Ammon's horn (tissue), 1 donor: ENCODE measurements around the gene TAF5L.
"Not testable (repeated sequence)": the region's sequence is repeated elsewhere in the genome, so short reads cannot be mapped to it uniquely, and the experiment has no call there.

Experiments
- DNase-seq: peaks from one replicate; pipeline ENCODE4 v3.0.0-alpha.2; 2016; ENCODE audit warnings: low spot score

The TAF5L gene

GRCh38 chr1:229642376-229642775 lies 16.5 kb upstream of the TAF5L start:
- no peak for DNase-seq

DNA sequence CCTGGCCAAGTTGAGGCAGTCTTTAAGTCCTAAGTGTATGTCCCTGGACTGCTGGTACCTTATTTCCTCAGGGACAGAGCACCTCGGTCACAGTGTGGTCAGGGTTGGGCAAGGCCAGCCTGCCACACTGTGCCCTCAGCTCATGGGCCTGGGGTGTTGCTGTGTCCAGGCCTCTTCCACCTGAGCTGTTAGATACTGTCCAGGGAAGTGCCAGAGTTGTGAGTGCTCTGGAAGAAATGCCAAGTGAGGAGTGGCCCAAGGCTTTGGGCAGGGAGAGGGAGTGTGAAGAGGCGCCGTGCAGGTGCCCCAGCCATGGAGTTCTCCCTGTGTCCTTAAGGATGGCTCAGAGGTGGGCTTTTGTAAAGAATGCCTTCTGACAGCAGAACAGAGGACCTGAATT lies 15.4 kb upstream of the TAF5L start:
- no peak for DNase-seq

DNA sequence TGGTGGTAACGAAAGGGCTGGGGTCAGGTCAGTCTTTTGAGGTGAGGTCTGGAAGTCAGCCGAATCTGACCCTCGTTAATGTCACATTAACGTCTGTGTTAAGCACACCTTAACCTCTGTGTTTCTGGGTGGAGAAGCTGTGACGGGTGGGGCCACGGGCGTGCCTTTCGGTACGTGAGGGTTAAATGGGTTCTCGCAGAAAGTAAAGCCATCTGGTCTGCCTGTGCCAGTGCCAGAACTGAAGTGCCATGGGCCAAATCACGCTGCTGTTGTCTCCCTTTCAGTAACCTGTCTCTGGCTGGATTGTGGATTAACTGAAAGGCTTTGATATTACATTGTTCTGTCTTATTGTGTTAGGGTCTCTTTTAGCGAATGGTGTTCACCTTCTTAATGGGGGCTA lies 14.5 kb upstream of the TAF5L start:
- DNase-seq = no peak

GRCh38 chr1:229637746-229638145 lies 11.8 kb upstream of the TAF5L start:
- DNase-seq = no peak

DNA sequence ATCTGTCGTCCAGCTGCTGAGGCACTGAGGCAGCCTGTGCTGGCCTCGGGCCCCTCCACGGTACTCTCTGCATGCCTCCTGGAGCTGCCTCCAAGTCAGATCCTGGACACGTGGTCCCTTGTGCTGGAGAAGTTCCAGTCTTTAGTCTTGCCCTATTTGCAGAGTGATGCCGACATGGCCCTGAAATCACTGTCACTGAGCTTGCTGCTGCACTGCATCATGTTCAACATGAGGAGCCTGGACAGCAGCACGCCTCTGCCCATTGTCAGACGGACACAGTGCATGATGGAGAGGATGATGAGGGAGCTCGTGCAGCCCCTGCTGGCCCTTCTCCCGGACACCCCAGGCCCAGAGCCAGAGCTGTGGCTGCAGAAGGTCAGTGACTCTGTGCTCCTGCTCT lies 10.1 kb upstream of the TAF5L start:
- no peak for DNase-seq

GRCh38 chr1:229631966-229632365 lies 6.0 kb upstream of the TAF5L start:
- DNase-seq = no peak

DNA sequence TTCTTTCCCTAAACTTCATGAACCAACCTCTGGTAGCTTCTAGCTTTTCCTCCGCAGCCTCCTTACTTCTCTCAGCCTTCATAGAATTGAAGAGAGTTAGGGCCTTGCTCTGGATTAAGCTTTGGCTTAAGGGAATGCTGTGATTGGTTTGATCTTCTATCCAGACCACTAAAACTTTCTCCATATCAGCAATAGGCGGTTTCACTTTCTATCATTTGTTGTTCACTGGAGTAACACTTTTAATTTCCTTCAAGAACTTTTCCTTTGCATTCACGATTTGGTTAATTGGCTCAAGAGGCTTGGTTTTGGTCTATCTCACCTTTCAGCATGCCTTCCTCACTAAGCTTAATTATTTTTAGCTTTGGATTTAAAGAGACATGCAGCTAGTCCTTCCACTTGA lies 5.2 kb upstream of the TAF5L start:
- no peak for DNase-seq

- DNase-seq = no peak
Measured at GRCh38 chr1:229629261-229629660, 3.3 kb upstream of the TAF5L start.

DNA sequence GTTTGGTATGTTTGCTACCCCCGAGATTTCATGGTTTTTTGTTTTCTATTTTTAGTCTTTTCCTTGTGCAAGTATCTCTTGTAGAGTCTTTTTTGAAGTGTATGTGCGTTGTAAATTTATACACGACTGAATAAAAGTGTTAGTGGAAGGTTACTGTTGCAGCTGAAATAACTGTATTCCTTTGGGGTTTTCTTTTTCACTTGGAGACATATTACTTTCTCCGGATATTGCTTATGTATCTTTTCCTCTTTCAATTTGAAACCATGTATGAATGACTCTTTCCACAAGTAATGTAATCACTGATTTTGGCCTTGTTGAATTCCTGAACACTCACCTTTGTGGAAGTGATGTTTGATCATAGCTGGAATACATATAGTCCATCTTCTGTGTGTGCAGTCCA lies 1.1 kb upstream of the TAF5L start:
- DNase-seq = no peak

- DNase-seq = peak; percentile 50
Measured at GRCh38 chr1:229625071-229625914, 629 bp downstream of the TAF5L start.

- DNase-seq = no peak
Measured at GRCh38 chr1:229624521-229625070, 1.3 kb downstream of the TAF5L start.

GRCh38 chr1:229623838-229624237 lies 2.1 kb downstream of the TAF5L start:
- DNase-seq = no peak

DNA sequence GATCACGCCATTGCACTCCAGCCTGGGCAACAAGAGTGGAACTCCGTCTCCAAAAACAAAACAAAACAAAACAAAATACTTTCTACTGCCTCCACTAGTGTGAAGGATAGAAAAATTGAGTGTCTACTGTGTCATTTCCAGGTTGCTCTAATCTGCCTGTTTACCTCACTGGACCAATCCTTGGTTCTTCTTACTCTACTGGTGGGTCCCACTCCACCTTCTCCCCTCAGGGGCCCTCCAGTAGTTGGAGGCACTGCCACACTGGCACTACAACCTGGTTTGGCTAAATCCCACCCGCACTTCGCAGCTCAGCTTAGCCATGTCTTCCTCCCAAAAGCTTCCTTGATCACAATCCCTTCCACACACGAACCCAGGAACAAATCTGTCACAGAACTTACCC lies 2.7 kb downstream of the TAF5L start:
- DNase-seq = no peak

- not testable (repeated sequence) for DNase-seq
Measured at GRCh38 chr1:229622641-229623120, 3.2 kb downstream of the TAF5L start.

- no peak for DNase-seq
Measured at GRCh38 chr1:229621663-229622062, 4.3 kb downstream of the TAF5L start.

GRCh38 chr1:229620876-229621275 lies 5.0 kb downstream of the TAF5L start:
- DNase-seq = no peak

DNA sequence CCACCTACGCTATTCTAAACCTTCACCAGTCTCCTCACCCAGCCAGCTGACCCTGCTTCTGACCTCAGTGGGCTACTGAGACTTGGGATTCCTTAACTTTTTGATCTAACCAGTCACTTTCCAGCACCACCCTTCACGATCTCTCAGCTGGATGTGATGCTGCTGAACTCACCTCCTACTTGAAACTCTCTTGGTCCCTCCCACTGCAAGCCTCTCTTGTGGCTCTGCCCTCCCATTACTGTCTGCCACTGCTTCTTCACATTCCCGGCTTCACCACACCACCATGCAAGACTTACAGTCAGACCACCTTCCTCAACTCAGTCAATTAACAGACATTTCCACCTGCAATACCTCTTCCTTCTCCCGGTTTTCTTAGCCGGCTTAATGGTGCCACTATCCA lies 6.3 kb downstream of the TAF5L start:
- DNase-seq = no peak

DNA sequence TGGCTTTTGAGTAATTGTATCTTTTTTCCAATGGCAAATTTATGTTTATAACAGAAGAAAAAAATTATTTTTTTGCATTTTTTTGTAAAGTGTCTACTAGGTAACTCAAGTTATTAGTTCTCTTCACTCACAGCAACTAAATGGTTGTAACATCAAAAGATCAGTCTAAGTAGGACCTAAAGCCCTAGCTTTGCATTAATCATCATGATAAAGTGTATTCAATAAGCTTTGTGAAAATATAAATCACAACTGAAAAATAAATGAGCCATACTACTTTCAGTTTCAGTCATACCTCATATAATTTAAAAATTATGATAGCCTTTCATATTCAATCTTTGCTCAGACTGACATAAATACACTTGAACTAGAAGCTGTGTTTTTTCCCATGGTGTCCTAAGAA lies 6.9 kb downstream of the TAF5L start:
- no peak for DNase-seq

GRCh38 chr1:229617351-229618100 lies 8.4 kb downstream of the TAF5L start:
- no peak for DNase-seq

- DNase-seq = peak; percentile 18
Measured at GRCh38 chr1:229614701-229615100, 11.2 kb downstream of the TAF5L start.

GRCh38 chr1:229613938-229614337 lies 12.0 kb downstream of the TAF5L start:
- DNase-seq = no peak

DNA sequence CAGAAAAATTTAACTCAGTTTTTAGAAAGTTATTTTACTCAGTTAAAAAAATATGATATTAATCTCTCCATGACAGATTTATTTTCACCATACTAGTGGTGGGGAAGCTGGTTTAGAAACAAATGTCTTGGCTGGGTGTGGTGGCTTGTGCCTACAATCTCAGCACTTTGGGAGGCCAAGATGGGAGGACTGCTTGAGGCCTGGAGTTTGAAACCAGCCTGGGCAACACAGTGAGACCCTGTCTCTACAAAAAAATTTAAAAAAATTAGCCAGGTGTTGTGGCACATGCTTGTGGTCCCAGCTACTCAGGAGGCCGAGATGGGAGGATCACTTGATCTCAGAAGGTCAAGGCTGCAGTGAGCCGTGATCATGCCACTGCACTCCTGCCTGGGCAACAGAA lies 17.3 kb downstream of the TAF5L start:
- no peak for DNase-seq

DNA sequence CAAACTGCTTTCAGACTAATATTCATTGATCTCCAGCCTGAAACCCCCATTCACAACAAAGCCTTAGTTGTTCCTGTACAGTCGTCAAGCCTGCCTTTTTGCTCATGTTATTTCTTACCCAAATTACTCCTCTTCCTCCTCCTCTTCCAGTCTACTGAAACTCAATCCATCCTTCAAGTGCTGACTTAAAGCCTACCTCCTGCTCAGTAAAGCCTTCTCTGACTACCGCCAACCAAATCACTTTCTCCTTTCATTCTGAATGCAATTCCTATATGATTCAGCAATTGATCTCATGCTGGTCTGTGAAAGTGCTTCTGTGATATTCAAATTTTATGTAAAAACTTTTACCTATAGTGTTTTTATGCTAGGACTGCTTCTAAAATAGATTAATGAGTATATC lies 18.6 kb downstream of the TAF5L start:
- DNase-seq = no peak
